OCI-LY7 (cell line): ENCODE measurements around the gene ANOS1. TPM values are rescaled to one million over a fixed set of nuclear protein-coding genes. Genes with fewer than 3 reads are reported as not detected.

Experiments used
- BruUV-seq: library from RNA; stranded (reverse); fragments of 400-500 nt; replicated peaks from 2 replicates; lab custom pipeline; 2021; lab: Mats Ljungman, UMichigan
- CTCF ChIA-PET: fragments of 300-600 bp; sonication (Branson Sonifier 250); formaldehyde crosslinking; loops from one replicate; lab custom pipeline; 2022; ENCODE audit warnings: antibody characterized with exemption; ENCODE audit not compliant: unreplicated experiment; lab: Charles Lee
- POLR2A ChIA-PET: fragments of 300-600 bp; sonication (Branson Sonifier 250); formaldehyde crosslinking; loops from one replicate; lab custom pipeline; 2022; ENCODE audit warnings: antibody characterized with exemption; lab: Charles Lee
- DNase-seq: peaks from one replicate; pipeline ENCODE4 v3.0.0-alpha.2; 2015; ENCODE audit warnings: low spot score
- H2AFZ ChIP-seq: fragments of 200-600 bp; sonication (generic), shearing (Covaris generic); 2 replicates; pipeline ENCODE4 v1.6.1; 2014; ENCODE audit warnings: mild to moderate bottlenecking, antibody characterized with exemption, low read length, moderate library complexity
- H3K27ac ChIP-seq: fragments of 200-600 bp; sonication (generic); 2 replicates; pipeline ENCODE4 v1.5.1; 2014; ENCODE audit warnings: mixed run types, low read depth, mild to moderate bottlenecking, moderate library complexity, low read length, inconsistent platforms; ENCODE audit not compliant: poor library complexity, severe bottlenecking
- H3K36me3 ChIP-seq: fragments of 200-600 bp; sonication (generic); 2 replicates; pipeline ENCODE4 v1.6.1; 2014; ENCODE audit warnings: mild to moderate bottlenecking, antibody characterized with exemption, low read length, moderate library complexity, mixed read lengths; ENCODE audit not compliant: insufficient read depth
- H3K4me1 ChIP-seq: fragments of 200-600 bp; sonication (generic); 2 replicates; pipeline ENCODE4 v1.5.1; 2014; ENCODE audit warnings: mild to moderate bottlenecking, low read length; ENCODE audit not compliant: insufficient read depth, poor library complexity, severe bottlenecking
- H3K4me2 ChIP-seq: fragments of 200-600 bp; sonication (generic); 2 replicates; pipeline ENCODE4 v1.6.1; 2014; ENCODE audit warnings: mild to moderate bottlenecking, low read length
- H3K4me3 ChIP-seq: fragments of 200-600 bp; sonication (generic); 2 replicates; pipeline ENCODE4 v1.5.1; 2014; ENCODE audit warnings: mild to moderate bottlenecking, low read depth, low read length; ENCODE audit not compliant: poor library complexity, severe bottlenecking
- H3K79me2 ChIP-seq: fragments of 200-600 bp; sonication (generic); 2 replicates; pipeline ENCODE4 v1.6.1; 2016; ENCODE audit warnings: low read depth, mild to moderate bottlenecking, low read length, moderate library complexity, mixed read lengths; ENCODE audit not compliant: insufficient read depth
- H3K9me2 ChIP-seq: fragments of 200-600 bp; sonication (generic); 2 replicates; pipeline ENCODE4 v1.6.1; 2016; ENCODE audit warnings: mild to moderate bottlenecking, low read length, mixed read lengths; ENCODE audit not compliant: insufficient read depth
- H3K9me3 ChIP-seq: fragments of 200-600 bp; sonication (generic); 2 replicates; pipeline ENCODE4 v1.6.1; 2014; ENCODE audit warnings: mild to moderate bottlenecking, mixed run types, low read length, mixed read lengths
- H4K20me1 ChIP-seq: fragments of 200-600 bp; sonication (generic); 2 replicates; pipeline ENCODE4 v1.6.1; 2014; ENCODE audit warnings: mild to moderate bottlenecking, antibody characterized with exemption, low read length, moderate library complexity, mixed read lengths; ENCODE audit not compliant: insufficient read depth
- EZH2phosphoT487 ChIP-seq: fragments of 200-600 bp; sonication (generic); IDR thresholded peaks from 2 replicates; pipeline ENCODE4 v1.6.1; 2018; ENCODE audit warnings: low read depth, borderline replicate concordance, mild to moderate bottlenecking, mixed run types, antibody characterized with exemption, low read length, moderate library complexity, mixed read lengths
- intact Hi-C: fragments of 100-400 bp; cut with micrococcal nuclease; formaldehyde crosslinking; loops from one replicate; pipeline ENCODE4 v1.10.0; 2022; ENCODE audit not compliant: unreplicated experiment
- total RNA-seq, 2 experiments: library from RNA; depleted of rRNA in 1 of 2; stranded (reverse); fragments of >200 nt in 1 of 2; shearing (Covaris generic) in 1 of 2; gene quantifications; 2 replicates each; pipeline ENCODE4 v1.2.3, GENCODE V29; 2014 to 2022
- TF ChIP-seq, protein P1 (sequence below): fragments of 200-600 bp; sonication (generic); conservative IDR thresholded peaks from 2 replicates; pipeline ENCODE4 v1.5.1; 2014; ENCODE audit warnings: mild to moderate bottlenecking, antibody characterized with exemption, low read length, moderate library complexity, mixed read lengths

The ANOS1 gene
- total RNA-seq, 2 experiments from 2014 or later = not detected

DNA sequence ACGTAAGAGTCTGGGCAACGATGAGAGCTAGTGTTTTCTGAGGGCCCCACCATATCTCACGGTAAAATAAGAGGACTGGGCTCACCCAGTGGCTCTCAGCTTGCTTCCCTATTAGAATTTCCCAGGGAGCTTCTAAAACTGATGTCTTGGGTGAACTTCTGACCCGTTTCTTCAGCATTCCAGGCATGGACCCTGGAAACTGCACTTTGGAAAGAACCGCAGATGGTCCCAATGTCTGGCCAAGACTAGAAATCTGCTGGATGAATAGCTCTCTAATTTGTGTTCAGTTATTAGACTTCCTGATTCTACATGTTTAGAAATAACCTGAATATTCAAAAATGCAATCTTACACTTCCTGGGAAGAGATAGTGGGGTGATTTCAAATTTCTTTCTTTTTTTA, 127.8 kb downstream of the ANOS1 start:
- Histone ChIP-seq H3K9me2 (no peaks in the 10 kb centered on the region), H3K9me3 (no peaks in the 10 kb centered on the region), H3K36me3 (no peaks in the 10 kb centered on the region), H2AFZ (no peak overlapping the region), H3K4me1 (no peaks in the 10 kb centered on the region), H3K27ac (no peak overlapping the region), H3K79me2 (no peaks in the 10 kb centered on the region), H3K4me3 (no peak overlapping the region), H3K4me2 (no peak overlapping the region), H4K20me1 (no peaks in the 10 kb centered on the region)
- TF ChIP-seq, protein P1, sequence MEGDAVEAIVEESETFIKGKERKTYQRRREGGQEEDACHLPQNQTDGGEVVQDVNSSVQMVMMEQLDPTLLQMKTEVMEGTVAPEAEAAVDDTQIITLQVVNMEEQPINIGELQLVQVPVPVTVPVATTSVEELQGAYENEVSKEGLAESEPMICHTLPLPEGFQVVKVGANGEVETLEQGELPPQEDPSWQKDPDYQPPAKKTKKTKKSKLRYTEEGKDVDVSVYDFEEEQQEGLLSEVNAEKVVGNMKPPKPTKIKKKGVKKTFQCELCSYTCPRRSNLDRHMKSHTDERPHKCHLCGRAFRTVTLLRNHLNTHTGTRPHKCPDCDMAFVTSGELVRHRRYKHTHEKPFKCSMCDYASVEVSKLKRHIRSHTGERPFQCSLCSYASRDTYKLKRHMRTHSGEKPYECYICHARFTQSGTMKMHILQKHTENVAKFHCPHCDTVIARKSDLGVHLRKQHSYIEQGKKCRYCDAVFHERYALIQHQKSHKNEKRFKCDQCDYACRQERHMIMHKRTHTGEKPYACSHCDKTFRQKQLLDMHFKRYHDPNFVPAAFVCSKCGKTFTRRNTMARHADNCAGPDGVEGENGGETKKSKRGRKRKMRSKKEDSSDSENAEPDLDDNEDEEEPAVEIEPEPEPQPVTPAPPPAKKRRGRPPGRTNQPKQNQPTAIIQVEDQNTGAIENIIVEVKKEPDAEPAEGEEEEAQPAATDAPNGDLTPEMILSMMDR = no peak
- TF ChIP-seq EZH2phosphoT487 = no peak
- no TSS peak for BruUV-seq
- intact Hi-C loops = no loop called here
- POLR2A ChIA-PET = no interaction called here
- CTCF ChIA-PET = no interaction called here
- no peak for DNase-seq

DNA sequence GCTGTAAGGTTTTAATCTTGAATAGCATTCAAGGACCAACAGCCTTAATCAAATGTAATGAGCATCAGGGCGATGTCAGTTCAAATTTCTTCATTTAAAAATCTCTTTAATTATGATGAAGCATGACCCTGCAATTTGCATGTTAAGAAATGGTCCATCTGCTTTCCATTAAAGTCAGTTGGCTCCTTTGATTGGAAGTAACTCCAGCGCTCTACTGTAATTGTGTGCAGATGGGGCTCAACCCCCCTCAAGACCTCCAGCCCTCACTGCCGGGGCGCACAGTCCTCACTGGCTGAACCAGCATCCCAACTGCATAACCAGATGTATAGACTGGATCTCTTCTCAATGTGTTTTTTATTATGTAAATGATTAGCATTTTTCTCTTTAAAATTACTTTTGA, 140.4 kb downstream of the ANOS1 start:
- no peak overlapping the region for H2AFZ ChIP-seq
- POLR2A ChIA-PET = no interaction called here
- H3K4me3 ChIP-seq = no peak overlapping the region
- no peaks in the 10 kb centered on the region for H4K20me1 ChIP-seq
- DNase-seq = no peak
- no peaks in the 10 kb centered on the region for H3K79me2 ChIP-seq
- H3K36me3 ChIP-seq = no peaks in the 10 kb centered on the region
- H3K4me2 ChIP-seq = no peak overlapping the region
- BruUV-seq = no TSS peak
- no peaks in the 10 kb centered on the region for H3K4me1 ChIP-seq
- TF ChIP-seq EZH2phosphoT487 = no peak
- TF ChIP-seq, protein P1 = no peak
- H3K9me3 ChIP-seq = no peaks in the 10 kb centered on the region
- no peak overlapping the region for H3K27ac ChIP-seq
- no peaks in the 10 kb centered on the region for H3K9me2 ChIP-seq
- intact Hi-C loops = no loop called here
- CTCF ChIA-PET = no interaction called here

DNA sequence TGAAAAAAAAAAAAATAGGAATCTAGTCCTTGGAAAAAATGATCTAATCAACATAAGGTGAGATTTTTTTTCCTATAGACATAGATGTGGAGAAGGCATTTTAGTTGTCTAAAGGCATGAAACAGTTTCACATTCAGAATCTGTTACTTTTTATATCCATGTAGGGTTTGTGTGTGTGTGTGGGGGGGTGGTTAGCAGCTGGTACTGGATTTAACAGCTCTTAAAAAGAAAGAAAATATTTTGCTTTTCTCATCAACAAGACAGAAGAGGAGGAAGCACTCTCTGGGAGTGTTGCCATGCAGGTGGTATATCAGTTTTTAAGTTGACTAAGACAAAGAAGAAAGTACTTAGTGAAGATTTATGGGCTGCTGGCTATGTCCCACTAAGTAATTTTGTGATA, 145.0 kb downstream of the ANOS1 start:
- H2AFZ ChIP-seq = no peak overlapping the region
- no peak overlapping the region for H3K4me3 ChIP-seq
- no peaks in the 10 kb centered on the region for H3K79me2 ChIP-seq
- POLR2A ChIA-PET = no interaction called here
- no peaks in the 10 kb centered on the region for H4K20me1 ChIP-seq
- TF ChIP-seq, protein P1 = no peak
- TF ChIP-seq EZH2phosphoT487 = no peak
- no TSS peak for BruUV-seq
- no peaks in the 10 kb centered on the region for H3K9me2 ChIP-seq
- no peaks in the 10 kb centered on the region for H3K9me3 ChIP-seq
- H3K4me1 ChIP-seq = no peaks in the 10 kb centered on the region
- no peak for DNase-seq
- CTCF ChIA-PET = no interaction called here
- no peak overlapping the region for H3K27ac ChIP-seq
- H3K4me2 ChIP-seq = no peak overlapping the region
- intact Hi-C loops = no loop called here
- no peaks in the 10 kb centered on the region for H3K36me3 ChIP-seq
